Hematopoietic multipotent progenitor cell (in vitro differentiated cells): ENCODE results near the gene ACOT4. TPM values are rescaled to one million over a fixed set of nuclear protein-coding genes. Genes with fewer than 3 reads are reported as not detected.
"Not testable (repeated sequence)": the region's sequence is repeated elsewhere in the genome, so short reads cannot be mapped to it uniquely, and the experiment has no call there.

Experiments used
- DNase-seq, 3 donors: peaks; one replicate each; pipeline ENCODE4 v3.0.0-alpha.2; 2011 to 2015; ENCODE audit warnings: low read depth in 2 of 3, low spot score in 2 of 3
- total RNA-seq: library from RNA; depleted of rRNA; stranded (reverse); fragments of >200 nt; gene quantifications from one replicate; pipeline ENCODE4 v1.2.3, GENCODE V29; 2012

Gene ACOT4
- total RNA-seq, 1 donor, result 1.3 TPM

GRCh38 chr14:73630009-73630780 lies 38.5 kb downstream of the ACOT4 start:
- no peak for DNase-seq

GRCh38 chr14:73633116-73634010 lies 41.7 kb downstream of the ACOT4 start:
- peak; percentile 40 to 84 (median 70) for DNase-seq

GRCh38 chr14:73634011-73634833 lies 42.5 kb downstream of the ACOT4 start:
- peak in 2 of 3 donors; percentile 13 to 19 for DNase-seq

- DNase-seq, result not testable (repeated sequence)
Observed at GRCh38 chr14:73636355-73636754, 44.7 kb downstream of the ACOT4 start.

- DNase-seq, result no peak
Observed at GRCh38 chr14:73637830-73638229, 46.2 kb downstream of the ACOT4 start.

- no peak for DNase-seq
Observed at GRCh38 chr14:73640796-73641365, 49.2 kb downstream of the ACOT4 start.

- DNase-seq, result peak; percentile 83 to 93 (median 90)
Observed at GRCh38 chr14:73644531-73645247, 53.0 kb downstream of the ACOT4 start, which contains the start of gene DNAL1. DNAL1 (plus strand) TSS chr14:73644986; CDS start chr14:73645040, 54 bp downstream.

GRCh38 chr14:73645248-73645610 lies 53.6 kb downstream of the ACOT4 start:
- DNase-seq, result no peak

Other genes starting within 250 kb of the ACOT4 start
- 38.5 TPM for gene NUMB, start 133.3 kb upstream of the ACOT4 start, total RNA-seq
- 38.5 TPM for gene RIOX1, start 100.9 kb upstream of the ACOT4 start, total RNA-seq
- gene ACOT1, start 54.7 kb upstream of the ACOT4 start, total RNA-seq, result 1.9 TPM
- gene HEATR4, start 32.9 kb upstream of the ACOT4 start, total RNA-seq, result under 0.01 TPM
- 54.4 TPM for gene ACOT2, start 22.7 kb upstream of the ACOT4 start, total RNA-seq
- gene ACOT6, start 20.6 kb downstream of the ACOT4 start, total RNA-seq, result not detected
- gene DNAL1, start 53.1 kb downstream of the ACOT4 start, total RNA-seq, result 2.4 TPM
- gene PNMA1, start 122.5 kb downstream of the ACOT4 start, total RNA-seq, result 11.6 TPM